22Rv1 (cell line): ENCODE results near the gene NT5DC3.

Source experiments
- ZFX ChIP-seq: fragments of 450-650 bp; IDR thresholded peaks from 2 replicates; pipeline ENCODE4 v1.6.1; 2017; ENCODE audit warnings: antibody characterized with exemption, borderline replicate concordance
- TF ChIP-seq, protein P1 (sequence below): fragments of 450-650 bp; IDR thresholded peaks from 2 replicates; pipeline ENCODE4 v1.5.1; 2017; ENCODE audit warnings: mild to moderate bottlenecking

DNA sequence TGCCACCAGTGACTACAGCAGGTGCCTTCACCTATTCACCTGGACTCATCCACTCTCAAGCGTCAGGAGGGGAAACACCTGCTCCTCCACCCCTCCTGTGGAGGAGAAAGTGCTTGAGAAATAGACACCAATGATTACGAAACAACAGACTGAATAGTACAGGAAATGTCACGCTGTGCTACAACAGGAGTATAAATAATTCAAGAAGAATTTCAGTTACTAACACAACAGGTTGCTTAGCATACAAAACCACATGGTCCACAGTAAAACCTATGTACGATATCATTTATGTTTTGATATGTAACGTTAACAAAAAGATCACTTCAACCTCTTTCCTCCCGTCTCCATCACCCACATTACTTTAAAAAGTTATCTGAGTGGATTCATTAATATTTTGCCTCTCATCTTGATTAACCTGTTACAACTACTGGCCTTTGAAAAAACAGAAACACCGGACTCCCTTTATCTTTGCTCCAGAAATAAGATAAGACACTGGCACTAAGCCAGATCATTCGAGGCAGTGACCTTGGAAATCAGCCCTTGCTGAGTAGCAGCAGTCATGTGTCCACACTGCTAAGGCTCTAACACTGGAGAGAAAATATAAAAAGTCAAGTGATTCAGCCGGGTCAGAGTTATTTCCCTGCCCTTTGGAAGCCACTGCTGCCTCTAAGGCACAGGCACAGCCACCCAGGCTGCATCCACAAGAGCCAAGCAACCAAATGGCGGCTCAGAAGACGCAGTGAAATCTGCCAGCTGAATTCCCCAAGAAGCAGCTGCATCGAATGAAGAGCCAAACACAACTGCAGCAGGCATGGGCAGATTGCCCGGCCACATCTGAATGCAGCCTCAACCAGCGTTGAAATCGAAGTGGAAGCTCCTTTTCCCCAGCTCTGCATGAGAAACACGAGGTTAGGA lies 40.9 kb downstream of the NT5DC3 start:
- TF ChIP-seq, protein P1, sequence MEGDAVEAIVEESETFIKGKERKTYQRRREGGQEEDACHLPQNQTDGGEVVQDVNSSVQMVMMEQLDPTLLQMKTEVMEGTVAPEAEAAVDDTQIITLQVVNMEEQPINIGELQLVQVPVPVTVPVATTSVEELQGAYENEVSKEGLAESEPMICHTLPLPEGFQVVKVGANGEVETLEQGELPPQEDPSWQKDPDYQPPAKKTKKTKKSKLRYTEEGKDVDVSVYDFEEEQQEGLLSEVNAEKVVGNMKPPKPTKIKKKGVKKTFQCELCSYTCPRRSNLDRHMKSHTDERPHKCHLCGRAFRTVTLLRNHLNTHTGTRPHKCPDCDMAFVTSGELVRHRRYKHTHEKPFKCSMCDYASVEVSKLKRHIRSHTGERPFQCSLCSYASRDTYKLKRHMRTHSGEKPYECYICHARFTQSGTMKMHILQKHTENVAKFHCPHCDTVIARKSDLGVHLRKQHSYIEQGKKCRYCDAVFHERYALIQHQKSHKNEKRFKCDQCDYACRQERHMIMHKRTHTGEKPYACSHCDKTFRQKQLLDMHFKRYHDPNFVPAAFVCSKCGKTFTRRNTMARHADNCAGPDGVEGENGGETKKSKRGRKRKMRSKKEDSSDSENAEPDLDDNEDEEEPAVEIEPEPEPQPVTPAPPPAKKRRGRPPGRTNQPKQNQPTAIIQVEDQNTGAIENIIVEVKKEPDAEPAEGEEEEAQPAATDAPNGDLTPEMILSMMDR: no peak
- no peak for TF ChIP-seq ZFX
